GM12865 (cell line): ENCODE measurements around the gene NPR3.

Experiments used
- DNase-seq: peaks from one replicate; pipeline ENCODE4 v3.0.0; 2010; ENCODE audit warnings: low read depth
- H3K4me3 ChIP-seq: 2 replicates; pipeline ENCODE4 v1.5.1; 2011; ENCODE audit warnings: mild to moderate bottlenecking, low read depth, low read length, control low read depth
- CTCF ChIP-seq: IDR thresholded peaks from 2 replicates; pipeline ENCODE4 v1.5.1; 2011; ENCODE audit warnings: low read length, control low read depth, low read depth, inconsistent platforms; ENCODE audit not compliant: insufficient read depth; ENCODE audit errors: missing control alignments

The NPR3 gene

DNA sequence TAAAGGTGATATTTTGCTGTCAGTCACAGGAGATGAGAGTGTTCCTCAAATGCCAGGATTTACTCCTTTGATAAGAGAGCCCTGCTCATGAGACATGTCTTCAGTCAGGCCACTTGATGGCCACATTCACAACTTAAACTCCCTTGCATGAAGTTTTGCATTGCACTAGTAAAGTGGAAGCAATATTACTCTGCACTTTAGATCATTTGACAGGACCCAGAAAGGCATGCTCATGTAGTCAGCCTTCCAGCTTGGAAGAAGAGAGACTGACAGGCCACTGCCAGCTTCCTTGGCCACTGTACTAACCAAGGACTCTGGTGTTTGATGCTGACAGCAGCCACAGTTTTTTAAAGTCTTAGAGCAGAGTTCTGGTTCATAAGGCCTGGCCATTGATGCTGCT is 42.6 kb downstream of the NPR3 start:
- no peak for DNase-seq

GRCh38 chr5:32754284-32754683 is 43.2 kb downstream of the NPR3 start:
- TF ChIP-seq CTCF = no peak
- no peak overlapping the region for H3K4me3 ChIP-seq
- DNase-seq = no peak

More for the DNA sequence above, 42.6 kb downstream of the NPR3 start:
- no peak for TF ChIP-seq CTCF
- no peak overlapping the region for H3K4me3 ChIP-seq

DNA sequence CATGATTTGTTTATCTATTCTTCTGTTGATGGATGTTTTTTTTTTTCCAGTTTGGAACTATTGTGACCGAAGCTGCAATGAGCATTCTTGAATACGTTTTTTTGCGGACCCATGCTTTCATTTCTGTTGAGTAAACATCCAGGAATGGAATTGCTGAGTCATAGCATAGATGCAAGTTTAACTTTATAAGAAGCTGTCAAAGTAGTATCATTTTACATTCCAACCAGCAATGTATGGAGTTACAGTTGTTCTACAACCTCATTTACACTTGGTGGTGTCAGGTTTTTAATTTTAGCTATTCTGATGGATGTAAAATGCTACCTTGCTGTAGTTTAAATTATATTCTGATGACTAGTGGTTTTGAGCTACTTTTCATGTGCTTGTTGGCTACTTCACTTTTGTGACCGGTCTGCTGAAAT is 49.0 kb downstream of the NPR3 start:
- H3K4me3 ChIP-seq = no peak overlapping the region
- TF ChIP-seq CTCF = no peak
- no peak for DNase-seq

- TF ChIP-seq CTCF = no peak
- DNase-seq = no peak
Measured at GRCh38 chr5:32765266-32765665, 54.1 kb downstream of the NPR3 start.

DNA sequence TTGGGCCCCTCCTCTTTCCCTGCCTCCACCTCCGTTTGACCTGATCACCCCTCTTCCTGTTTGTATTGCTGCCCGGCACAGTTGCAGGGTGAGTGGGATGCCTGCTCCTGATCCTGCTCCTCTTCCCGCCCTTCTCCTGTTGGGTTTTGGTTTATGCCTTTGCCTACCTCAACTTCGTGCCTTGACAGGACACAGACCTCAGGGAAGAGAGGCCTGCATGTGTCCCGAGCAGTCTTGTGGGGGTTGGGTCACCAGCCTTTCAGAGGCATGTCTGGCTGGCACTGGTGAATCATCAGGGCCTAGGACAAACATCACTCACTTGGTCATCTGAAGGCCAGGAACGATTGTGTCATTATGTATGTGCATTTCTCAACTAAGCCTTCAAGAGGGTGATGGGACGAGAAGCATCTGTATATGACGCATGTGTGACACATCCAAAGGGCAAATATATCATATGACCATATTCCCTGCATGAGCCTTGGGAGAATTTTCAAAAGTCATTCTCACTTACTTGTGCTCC is 56.9 kb downstream of the NPR3 start:
- H3K4me3 ChIP-seq = no peak overlapping the region
- TF ChIP-seq CTCF = no peak
- no peak for DNase-seq

More at GRCh38 chr5:32765266-32765665, 54.1 kb downstream of the NPR3 start:
- H3K4me3 ChIP-seq = no peak overlapping the region

DNA sequence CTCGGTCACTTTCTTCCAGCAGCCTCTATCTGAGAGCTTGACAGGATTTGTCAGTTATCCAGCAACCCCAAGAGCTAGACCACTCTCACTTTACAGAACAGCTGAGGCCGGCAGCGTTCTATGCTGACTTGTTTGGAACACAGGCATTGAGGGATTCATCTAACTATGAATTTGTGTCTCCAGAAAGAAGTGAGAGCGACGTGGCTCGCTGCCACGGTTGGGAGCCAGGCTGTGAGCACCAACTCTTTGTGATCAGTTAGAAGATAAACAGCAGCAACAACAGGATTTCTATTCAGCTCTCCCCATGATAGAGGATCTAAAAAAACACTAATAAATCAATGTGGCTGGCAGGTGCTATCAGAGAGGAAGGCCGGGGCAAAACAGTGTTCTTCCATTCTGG is 58.6 kb downstream of the NPR3 start:
- TF ChIP-seq CTCF = no peak
- DNase-seq = no peak
- H3K4me3 ChIP-seq = no peak overlapping the region

- no peak for TF ChIP-seq CTCF
- no peak for DNase-seq
- H3K4me3 ChIP-seq = no peak overlapping the region
Measured at GRCh38 chr5:32770444-32770843, 59.3 kb downstream of the NPR3 start.
